NCI-H2196 treated with DMSO at 0.1 percent for 48 hours (cell line): ENCODE measurements around the gene GBP7.
"Not testable (repeated sequence)": the region's sequence is repeated elsewhere in the genome, so short reads cannot be mapped to it uniquely, and the experiment has no call there.

Experiments
- DNase-seq: peaks from one replicate; lab custom pipeline; 2025; ENCODE audit not compliant: unreplicated experiment; lab: John Stamatoyannopoulos, UW

Gene GBP7

DNA sequence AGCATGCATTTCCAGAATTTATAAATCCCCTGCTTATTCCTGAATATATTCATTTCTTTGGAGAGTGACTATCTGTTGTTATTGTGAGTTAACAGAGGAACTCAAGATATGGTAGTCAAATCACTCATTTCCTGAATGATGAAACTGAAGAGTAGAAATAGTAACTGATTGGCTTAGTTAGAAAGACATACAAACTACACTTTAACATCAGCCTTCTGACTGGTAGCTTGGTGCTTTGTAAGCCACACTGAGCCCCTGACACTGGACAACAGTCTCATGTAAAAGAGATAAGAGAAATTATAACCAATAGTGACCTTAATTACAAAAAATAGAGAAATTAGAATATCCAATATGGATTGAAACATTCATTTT, 4.8 kb downstream of the GBP7 start:
- DNase-seq, result no peak

DNA sequence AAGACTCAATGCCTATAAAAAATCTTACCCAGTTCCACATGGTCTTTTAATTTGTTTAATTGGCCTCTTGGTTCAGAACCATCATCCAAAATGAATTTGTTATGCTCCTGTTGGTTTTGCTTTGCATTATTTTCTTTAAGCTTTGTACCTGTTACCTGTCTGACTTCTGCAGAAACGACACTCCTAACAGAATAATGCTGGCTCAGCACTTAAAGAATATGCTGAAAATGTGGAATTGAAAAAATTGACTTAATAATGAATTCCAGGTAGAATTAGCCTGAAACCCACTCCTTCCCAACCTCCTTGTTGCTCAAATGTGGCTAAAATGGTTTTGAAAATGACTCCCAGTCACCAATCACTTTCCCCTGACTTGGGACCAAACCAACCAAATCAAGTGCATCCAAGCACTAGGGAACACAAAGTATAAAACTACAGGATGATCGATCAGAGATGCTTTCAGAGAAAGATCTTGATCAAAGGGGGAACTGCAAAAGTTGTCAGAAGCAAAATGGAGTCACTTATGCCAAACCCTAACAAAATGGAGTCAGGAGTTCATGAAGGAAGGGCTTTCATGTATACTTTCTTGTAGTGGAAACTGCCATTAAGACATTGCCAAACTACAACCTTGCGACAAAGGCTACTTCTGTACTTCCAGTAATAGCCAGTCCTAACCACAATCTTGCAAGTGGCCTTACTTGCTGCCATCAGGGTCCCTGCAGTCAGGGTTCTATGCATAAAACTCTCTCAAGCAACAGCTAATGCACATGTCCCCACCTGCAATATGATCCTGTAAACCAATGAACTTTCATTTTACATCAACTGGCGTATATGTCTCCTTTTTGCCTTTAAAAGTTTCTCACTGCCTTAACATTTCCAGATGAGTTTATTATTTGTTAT, 5.4 kb downstream of the GBP7 start:
- DNase-seq, result no peak

DNA sequence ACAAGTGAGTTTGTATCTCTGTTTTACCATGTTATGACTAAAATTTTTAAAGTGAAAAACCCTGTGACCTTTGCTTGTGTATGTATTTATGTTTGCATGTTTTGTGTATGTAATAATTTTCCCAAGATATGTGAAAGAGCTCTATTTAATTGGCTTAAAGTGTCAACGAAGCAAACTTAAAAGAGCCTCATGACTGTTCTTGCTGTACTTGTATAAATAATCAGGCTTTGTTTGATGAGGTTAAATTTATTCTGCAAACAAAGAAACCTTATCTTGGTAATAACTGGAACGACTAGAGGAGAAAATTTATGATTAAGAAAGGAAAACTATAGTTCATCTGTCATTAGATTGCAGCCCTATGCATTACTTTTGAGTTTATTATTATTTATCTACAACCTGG, 6.6 kb downstream of the GBP7 start:
- DNase-seq, result no peak

DNA sequence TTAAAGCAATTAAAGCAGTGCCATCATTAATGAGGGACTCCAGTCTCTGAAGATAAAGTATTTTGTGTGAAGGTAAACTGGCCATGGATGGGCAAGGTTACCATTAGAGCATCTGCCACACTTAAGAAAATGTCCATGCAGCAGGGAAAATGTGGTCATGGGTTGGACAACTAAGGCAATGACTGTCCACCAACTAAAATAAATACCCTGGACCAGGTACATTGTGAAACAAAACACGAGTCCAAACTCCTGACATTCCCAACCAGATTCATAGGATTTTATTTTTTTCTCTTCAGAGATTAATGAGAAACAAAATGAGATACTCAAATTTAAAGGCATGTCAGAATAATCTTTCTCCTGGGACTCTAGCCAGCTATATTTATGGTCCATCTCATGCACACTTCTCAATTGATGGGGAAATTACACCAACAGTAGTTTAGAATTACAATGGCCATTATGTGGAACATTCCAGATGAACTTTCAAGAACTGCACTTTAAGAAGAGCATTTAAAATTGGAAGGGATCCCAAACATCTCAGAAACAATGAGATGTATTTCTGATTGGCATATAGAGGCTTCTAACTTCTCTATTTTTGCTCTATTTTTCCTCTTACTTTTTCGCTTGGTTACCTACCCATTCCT, 8.1 kb downstream of the GBP7 start:
- DNase-seq, result no peak

DNA sequence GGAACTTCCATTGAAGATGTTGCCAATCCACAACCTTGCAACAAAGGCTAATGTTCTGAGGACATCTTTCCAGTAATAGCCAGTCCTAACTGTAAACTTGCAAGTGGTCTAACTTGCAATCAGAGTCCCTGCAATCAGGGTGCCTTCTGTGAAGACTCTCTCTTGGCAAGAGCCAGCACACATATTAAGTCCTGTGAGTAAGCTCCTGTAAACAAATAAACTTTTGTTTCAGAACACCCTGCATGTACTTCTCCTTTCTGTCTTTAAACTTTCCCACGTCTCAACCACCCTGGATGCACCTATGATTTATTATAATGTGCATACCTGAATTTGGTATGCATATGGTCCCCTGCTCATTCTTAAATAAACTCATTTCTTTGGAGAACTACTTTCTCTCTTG, 9.1 kb downstream of the GBP7 start:
- DNase-seq, result no peak

DNA sequence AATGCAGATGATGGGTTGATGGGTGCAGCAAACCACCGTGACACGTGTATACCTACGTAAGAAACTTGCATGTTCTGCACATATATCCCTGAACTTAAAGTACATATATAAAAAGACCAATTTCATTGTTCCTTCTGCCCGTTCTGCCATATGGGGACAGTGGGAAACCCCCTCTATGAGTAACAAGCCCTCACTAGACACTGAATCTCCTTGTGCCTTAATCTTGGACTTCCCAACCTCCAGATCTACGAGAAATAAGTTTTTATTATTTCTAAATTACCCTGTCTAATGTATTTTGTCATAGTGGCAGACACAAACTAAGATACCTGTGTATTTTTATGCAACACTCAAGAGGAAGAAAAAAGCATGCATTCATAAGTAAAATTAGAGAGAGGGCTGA, 10.0 kb downstream of the GBP7 start:
- DNase-seq, result no peak

DNA sequence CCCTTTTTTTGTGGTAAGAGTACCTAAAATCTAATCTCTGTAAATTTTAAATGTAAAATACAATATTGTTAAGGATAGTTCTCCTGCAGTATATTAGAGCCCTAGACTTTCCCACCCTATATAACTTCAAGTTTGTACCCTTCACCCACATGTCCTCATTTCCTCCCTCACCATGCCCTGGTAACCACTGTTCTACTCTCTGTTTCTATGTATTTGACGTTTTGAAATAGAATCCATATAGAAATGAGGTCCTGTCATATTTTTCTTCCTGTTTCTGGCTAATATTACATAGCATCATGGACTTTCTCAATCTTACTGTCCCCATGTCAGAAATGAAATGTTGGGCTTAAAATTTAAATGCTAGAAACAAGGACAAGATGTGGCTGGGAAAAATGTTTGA, 24.8 kb downstream of the GBP7 start:
- no peak for DNase-seq

DNA sequence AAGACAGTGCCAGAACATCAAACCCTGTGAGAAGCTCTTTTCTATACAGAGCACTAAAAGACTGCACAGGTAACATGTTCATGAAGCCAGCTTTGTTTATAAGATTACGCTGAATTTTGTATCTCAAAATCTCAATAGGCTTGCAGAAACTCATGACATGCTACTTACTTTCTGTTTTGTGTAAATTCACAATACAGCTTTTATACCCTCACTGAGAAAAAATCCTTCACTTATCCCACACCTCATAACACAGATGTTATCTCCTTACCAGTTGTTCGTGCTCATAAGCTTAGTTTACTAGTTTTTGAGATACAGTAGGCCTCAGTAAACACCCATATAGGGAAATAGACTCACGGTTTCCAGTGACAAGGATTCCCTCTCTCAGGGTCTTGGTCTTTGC, 25.8 kb downstream of the GBP7 start:
- no peak for DNase-seq

DNA sequence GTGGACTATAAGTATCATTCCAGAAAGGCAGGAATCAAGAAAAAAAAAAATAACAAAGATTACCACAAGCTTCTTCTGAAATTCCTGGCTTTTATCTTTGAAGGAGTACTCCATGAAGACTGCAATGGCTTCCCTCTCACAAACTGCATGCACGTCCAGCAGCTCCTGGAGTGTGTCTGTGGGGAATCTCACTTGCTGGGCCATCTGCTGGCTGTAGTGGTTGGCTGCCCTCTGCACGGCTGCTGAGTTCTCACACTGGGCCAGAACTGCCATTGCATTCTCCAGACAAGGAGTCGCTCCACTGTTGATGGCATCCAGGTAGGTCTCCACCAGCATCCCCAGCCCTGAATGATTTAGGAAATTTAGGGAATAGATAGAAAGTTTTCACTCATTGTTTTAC, 26.6 kb downstream of the GBP7 start:
- DNase-seq, result no peak

DNA sequence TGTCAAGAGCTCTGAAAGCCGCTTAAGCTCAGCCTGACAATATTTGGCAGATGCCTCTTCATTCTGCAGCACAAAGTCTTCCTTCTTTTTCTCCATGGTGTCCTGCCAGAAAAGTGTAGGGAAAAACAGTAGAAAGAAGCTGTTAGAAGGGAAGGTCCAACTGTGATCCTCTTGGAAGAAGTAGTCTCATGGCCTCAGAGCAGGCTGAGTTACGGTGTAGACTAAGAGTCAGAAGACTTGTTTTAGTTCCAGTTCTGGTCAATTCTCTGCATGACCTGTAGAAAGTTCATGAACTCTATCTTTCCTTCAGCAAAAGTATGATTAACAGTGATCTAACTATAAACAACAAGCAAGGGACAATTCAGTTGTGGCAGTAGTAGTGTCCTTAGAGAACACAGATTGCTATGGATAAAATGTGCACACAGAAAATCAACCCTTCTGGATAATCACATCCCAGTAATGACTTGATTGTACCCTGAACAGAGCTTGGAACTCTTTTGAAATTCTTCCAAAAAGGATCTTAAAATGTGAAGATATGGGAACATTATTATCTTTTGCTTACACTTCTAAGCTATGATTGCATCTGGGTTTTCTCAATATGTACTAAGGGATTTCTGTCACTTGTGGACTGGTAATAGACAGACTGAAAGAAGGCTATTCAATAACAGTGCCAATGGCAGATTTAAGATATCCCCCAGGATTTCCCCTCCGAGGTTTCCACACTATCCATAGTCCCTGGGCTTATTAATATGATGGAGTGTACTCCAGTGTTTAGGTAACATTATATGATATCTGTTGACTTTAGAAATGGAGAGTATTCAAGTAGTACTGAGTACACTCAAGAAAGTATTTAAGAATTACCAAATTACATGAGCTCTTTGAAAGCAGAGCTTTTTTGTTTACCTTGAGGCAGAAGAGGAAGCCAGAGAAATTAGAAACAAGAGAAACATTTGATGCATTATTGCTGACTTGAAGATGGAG, 27.8 kb downstream of the GBP7 start:
- DNase-seq, result no peak

DNA sequence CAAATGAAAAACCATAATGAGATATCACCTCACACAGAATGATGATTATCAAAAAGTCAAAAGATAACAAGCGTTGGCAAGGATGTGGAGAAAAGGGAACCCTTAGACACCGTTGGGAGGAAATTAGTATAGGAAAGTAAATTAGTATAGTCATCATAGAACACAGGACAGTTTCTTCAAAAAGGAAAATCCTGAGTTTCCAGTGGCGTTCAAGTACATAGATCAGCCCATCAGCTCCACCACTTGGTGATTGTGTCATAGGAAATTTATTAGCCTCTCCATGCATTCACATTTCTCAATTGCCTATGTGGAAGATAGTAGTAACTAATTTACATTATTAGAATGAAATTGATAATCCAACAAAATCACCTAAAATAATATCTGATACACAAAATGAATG, 29.1 kb downstream of the GBP7 start:
- no peak for DNase-seq

DNA sequence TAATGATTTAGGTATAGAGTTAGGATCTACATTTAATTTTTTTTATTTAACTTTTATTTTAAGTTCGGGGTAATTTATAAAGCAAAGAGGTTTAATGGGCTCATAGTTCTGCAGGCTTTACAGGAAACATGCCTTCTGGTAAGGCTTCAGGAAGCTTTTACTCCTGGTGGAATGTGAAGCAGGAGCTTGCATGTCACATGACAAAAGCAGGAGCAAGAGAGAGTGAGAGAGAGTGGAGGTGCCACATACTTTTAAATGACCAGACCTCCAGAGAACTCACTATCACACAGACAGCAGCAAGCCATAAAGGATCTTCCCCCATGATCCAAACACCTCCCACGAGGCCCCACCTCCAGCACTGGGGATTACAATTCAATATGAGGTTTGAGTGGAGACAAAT, 32.3 kb downstream of the GBP7 start:
- no peak for DNase-seq

DNA sequence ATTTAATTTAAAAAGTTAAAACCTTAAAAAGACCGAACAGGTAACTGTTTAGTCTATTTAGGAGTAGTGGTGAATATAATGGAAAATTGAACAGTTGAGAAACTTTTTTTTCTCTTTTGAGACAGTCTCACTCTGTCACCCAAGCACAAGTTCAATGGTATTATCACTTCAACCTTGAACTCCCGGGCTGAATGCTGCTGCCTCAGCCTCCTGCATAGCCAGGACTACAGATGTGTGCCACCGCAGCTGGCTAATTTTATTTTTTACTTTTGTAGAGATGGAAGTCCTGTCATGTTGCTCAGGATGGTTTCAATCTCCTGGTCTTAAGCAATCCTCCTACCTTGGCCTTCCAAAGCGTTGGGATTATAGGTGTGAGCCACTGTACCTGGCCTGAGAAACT, 33.6 kb downstream of the GBP7 start:
- no peak for DNase-seq

DNA sequence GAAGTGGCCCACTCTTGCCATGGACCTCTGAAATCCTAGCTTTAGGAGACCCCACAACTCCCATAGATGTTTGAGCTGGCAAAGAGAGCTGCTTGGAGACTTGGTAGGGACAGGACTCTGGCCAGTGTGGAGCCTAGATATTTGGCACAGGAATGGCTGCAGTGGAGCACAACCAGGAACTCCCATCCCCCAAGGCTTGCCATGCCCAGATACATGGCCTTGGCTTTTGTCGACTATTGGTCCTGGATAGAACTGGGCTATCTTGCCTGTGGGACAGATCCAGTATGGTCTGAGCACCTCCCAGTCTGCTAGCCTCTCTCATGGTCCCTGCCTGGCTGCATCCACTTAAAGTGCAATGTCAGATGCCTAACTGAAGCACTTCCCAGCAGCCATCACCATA, 42.1 kb downstream of the GBP7 start:
- DNase-seq, result no peak

DNA sequence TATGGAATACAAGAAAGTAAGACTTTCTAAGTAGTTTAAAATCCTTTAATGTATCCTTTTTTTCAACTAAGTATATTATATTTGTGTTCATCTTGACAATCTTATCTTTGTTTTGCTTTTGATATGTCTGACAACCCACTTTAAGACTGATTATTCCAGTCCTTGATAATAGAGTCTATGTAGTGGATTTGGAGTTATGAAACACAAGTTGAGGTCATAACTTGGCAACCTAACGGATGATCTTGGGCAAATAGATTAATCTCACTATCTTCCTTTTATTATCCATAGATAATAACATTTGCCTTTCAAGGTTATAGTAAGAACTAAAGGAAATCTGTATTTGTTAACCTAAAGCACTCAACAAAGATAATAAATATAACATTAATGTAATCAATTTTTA, 45.1 kb downstream of the GBP7 start:
- no peak for DNase-seq

DNA sequence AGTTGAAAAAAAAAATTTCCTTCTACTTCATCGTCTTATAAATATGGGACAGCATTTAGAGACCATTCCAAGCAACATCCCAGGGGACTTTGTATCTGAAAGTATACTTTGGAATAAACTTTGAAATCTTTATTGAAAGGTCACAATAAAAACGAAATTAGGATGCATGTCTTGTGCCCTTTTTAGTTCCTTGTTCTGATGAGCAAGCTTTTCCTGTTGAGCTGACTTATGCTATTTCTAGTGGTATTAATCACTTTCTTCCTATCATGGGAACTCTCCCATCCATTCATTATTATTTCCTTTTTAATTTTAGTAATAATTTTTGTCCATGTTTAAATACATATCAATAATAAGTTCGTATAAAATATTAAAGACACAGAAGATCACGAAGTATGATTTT, 45.9 kb downstream of the GBP7 start:
- DNase-seq, result no peak

DNA sequence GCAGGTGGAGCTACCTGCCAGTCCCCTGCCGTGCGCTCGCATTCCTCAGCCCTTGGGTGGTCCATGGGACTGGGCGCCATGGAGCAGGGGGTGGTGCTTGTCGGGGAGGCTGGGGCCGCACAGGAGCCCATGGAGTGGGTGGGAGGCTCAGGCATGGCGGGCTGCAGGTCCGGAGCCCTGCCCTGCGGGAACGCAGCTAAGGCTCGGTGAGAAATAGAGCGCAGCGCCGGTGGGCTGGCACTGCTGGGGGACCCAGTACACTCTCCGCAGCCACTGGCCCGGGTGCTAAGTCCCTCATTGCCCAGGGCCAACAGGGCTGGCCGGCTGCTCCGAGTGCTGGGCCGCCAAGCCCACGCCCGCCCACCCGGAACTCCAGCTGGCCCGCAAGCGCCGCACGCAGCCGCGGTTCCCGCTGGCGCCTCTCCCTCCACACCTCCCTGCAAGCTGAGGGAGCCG, 47.8 kb downstream of the GBP7 start:
- DNase-seq, result not testable (repeated sequence)

DNA sequence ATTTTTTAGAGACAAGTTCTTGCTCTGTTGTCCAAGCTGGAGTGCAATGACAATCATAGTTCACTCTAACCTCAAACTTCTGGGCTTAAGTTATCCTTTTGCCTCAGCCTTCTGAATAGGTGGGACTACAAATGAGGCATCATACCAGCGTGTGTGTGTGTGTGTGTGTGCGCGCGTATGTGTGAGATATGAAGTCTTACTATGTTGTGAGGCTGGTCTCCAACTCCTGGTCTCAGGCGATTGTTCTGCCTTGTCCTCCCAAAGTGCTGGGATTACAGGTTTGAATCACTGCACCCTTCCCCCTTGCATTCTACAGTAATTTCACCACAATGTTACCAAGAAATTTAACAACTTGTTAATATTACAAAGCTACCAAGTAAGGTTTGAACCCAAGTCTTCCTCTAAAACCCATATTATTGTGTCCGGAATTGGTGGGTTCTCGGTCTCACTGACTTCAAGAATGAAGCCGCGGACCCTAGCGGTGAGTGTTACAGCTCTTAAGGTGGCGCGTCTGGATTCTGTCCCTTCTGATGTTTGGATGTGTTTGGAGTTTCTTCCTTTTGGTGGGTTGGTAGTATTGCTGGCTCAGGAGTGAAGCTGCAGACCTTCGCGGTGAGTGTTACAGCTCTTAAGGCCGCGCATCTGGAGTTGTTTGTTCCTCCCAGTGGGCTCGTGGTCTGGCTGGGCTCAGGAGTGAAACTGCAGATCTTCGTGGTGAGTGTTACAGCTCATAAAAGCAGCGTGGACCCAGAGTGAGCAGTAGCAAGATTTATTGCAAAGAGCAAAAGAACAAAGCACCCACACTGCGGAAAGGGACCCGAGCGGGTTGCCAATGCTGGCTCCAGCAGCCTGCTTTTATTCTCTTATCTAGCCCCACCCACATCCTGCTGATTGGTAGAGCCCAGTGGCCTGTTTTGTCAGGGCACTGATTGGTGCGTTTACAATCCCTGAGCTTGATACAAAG, 48.9 kb downstream of the GBP7 start:
- not testable (repeated sequence) for DNase-seq

DNA sequence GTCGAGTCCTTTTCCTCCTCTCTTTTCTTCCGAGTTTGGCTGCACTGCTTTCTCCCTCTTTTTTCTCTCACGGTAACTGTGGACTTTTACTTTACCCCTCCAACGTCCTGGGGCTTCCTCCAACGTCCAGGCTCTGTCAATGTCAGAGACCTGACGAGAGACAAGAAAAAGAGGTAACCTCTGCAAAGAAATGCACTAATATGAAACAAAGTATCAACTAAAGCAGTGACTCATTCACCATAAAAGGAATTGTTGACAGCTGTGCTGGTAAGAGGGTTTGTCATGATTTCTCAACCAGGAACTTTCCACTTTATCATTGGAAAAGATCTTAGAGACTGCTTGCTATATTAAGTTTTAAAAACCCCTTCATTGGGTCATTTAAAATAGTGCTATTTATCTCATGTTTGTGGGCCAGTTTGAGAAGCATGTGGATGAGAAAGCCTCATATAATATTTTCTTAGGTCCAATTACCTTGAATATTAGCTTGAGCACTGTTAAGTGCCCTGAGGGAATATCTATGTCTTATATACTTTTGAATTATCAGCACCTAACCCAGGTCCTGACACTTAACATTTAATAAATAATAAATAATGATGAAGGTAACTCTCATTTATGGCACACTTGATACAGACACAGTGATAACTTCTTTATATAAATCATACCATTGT, 49.8 kb downstream of the GBP7 start, which contains the start of gene GBP2:
Gene GBP2 (minus strand): TSS at position 202 of the 668 bp plus-strand sequence. CDS start 4,148 bp downstream, outside the sequence.
- DNase-seq, result no peak
